GM12878 (cell line): ENCODE measurements around the gene ZBTB18. TPM values are rescaled to one million over a fixed set of nuclear protein-coding genes. Genes with fewer than 3 reads are reported as not detected.

Experiments used
- ATAC-seq: fragments of 200-7000 bp; cut with Tn5 transposase; 3 replicates; pipeline ENCODE4 v1.9.1; 2020; ENCODE audit warnings: mild to moderate bottlenecking, moderate library complexity
- Bru-seq: library from RNA; stranded (reverse); fragments of 400-500 nt; gene quantifications from one replicate; lab custom pipeline; 2021; lab: Mats Ljungman, UMichigan
- BruChase-seq, 2 experiments: library from RNA; stranded (reverse); fragments of 400-500 nt; gene quantifications; one replicate each; lab custom pipeline; 2021; lab: Mats Ljungman, UMichigan
- BruUV-seq: library from RNA; stranded (reverse); fragments of 400-500 nt; replicated peaks from 2 replicates; lab custom pipeline; 2021; lab: Mats Ljungman, UMichigan
- CTCF ChIA-PET: fragments of 300-600 bp; sonication (Branson Sonifier 250); formaldehyde crosslinking; extraction: SDS; loops from one replicate; lab custom pipeline; 2021; ENCODE audit warnings: inconsistent platforms; lab: Yijun Ruan, JAX
- POLR2A ChIA-PET: fragments of 350-600 bp; formaldehyde crosslinking; extraction: SDS; loops from one replicate; lab custom pipeline; 2021; ENCODE audit warnings: inconsistent platforms; lab: Charles Lee
- RAD21 ChIA-PET: fragments of 300-600 bp; sonication (Branson Sonifier 250); formaldehyde crosslinking; loops from one replicate; lab custom pipeline; 2023; ENCODE audit warnings: antibody characterized with exemption; ENCODE audit not compliant: unreplicated experiment; lab: Charles Lee
- SMC1A ChIA-PET: fragments of 300-600 bp; sonication (Branson Sonifier 250); formaldehyde crosslinking; loops from one replicate; lab custom pipeline; 2023; ENCODE audit not compliant: unreplicated experiment, uncharacterized antibody; lab: Charles Lee
- DNase-seq: peaks from one replicate; pipeline ENCODE4 v3.0.0-alpha.2; 2011; ENCODE audit warnings: low read depth, low spot score
- FAIRE-seq: peaks from 3 replicates; lab custom pipeline; 2011; peaks lifted over from hg19 to GRCh38; lab: Jason Lieb, UNC
- H2AFZ ChIP-seq: 2 replicates; pipeline ENCODE4 v1.6.0; 2011; ENCODE audit warnings: low read depth, low read length, control low read depth; ENCODE audit not compliant: control insufficient read depth
- H3K27ac ChIP-seq: 2 replicates; pipeline ENCODE4 v1.5.1; 2011; ENCODE audit warnings: control low read depth; ENCODE audit not compliant: control insufficient read depth, insufficient read depth
- H3K27me3 ChIP-seq, 2 experiments: replicated peaks in 1 of 2; 2 replicates each; pipeline versions ENCODE4 v1.6.0 to v1.6.1; 2011; ENCODE audit warnings: low read length in 1 of 2; ENCODE audit not compliant: control insufficient read depth in 2 of 2, insufficient read depth in 2 of 2
- H3K36me3 ChIP-seq, 2 experiments: 2 replicates each; pipeline ENCODE4 v1.5.1; 2011; ENCODE audit warnings: low read length in 1 of 2; ENCODE audit not compliant: control insufficient read depth in 2 of 2, insufficient read depth in 2 of 2
- H3K4me1 ChIP-seq: 2 replicates; pipeline ENCODE4 v1.6.1; 2011; ENCODE audit warnings: mild to moderate bottlenecking, low read length, moderate library complexity, mixed read lengths; ENCODE audit not compliant: control insufficient read depth, insufficient read depth
- H3K4me2 ChIP-seq: 2 replicates; pipeline ENCODE4 v1.6.0; 2011; ENCODE audit warnings: control low read depth; ENCODE audit not compliant: control insufficient read depth, insufficient read depth
- H3K4me3 ChIP-seq: fragments of 200-600 bp; sonication (generic); 2 replicates; pipeline ENCODE4 v1.5.1; 2016
- H3K79me2 ChIP-seq: 2 replicates; pipeline ENCODE4 v1.6.0; 2011; ENCODE audit warnings: low read length; ENCODE audit not compliant: control insufficient read depth, insufficient read depth
- H3K9ac ChIP-seq: 2 replicates; pipeline ENCODE4 v1.8.0; 2011; ENCODE audit warnings: low read length, control low read depth, mixed read lengths; ENCODE audit not compliant: control insufficient read depth, insufficient read depth
- H3K9me3 ChIP-seq: replicated peaks from 3 replicates; pipeline ENCODE4 v1.5.1; 2011; ENCODE audit warnings: mild to moderate bottlenecking, low read length; ENCODE audit not compliant: control insufficient read depth, insufficient read depth
- H4K20me1 ChIP-seq: 2 replicates; pipeline ENCODE4 v1.6.0; 2011; ENCODE audit not compliant: control insufficient read depth, insufficient read depth
- CREB1 ChIP-seq: IDR thresholded peaks from 2 replicates; pipeline ENCODE4 v1.6.1; 2012; ENCODE audit warnings: low read depth, mild to moderate bottlenecking, inconsistent platforms
- EGR1 ChIP-seq, 2 experiments: IDR thresholded peaks; 1 replicate in 1 of 2; 2 replicates in 1 of 2; pipeline ENCODE4 v1.6.1; 2011 to 2012; ENCODE audit warnings: low read depth in 2 of 2, low read length in 2 of 2, borderline replicate concordance in 1 of 2, mild to moderate bottlenecking in 1 of 2, moderate library complexity in 1 of 2
- KLF5 ChIP-seq: fragments of 450-650 bp; IDR thresholded peaks from 2 replicates; pipeline ENCODE4 v1.6.1; 2014; ENCODE audit warnings: mild to moderate bottlenecking; ENCODE audit not compliant: partially characterized antibody
- SUZ12 ChIP-seq: fragments of 200-600 bp; sonication (generic); IDR thresholded peaks from one replicate; pipeline ENCODE4 v1.6.1; 2018; ENCODE audit warnings: antibody characterized with exemption, mild to moderate bottlenecking; ENCODE audit not compliant: unreplicated experiment
- WGBS: methylation state at CpG from one replicate; pipeline ENCODE4 v1.1.6; 2016; ENCODE audit warnings: low lambda C conversion rate; ENCODE audit not compliant: insufficient replicate concordance, insufficient coverage; ENCODE audit errors: missing lambda C conversion rate; 5-methylcytosine and 5-hydroxymethylcytosine counted together
- in situ Hi-C: fragments of 300-500 bp; cut with MboI; formaldehyde crosslinking; loops from 9 replicates; pipeline ENCODE4 v1.14.3; 2018; ENCODE audit warnings: mixed read lengths
- intact Hi-C: fragments of 100-400 bp; cut with micrococcal nuclease; formaldehyde crosslinking; loops from one replicate; pipeline ENCODE4 v1.14.2; 2022; ENCODE audit not compliant: unreplicated experiment
- long read RNA-seq, 2 experiments: library from polyadenylated mRNA; unstranded; transcript quantifications; one replicate each; pipeline ENCODE4 v2.0.0, GENCODE V29; 2019 to 2020
- polyA minus RNA-seq, 3 experiments: library from RNA; depleted of rRNA, polyadenylated mRNA; stranded (reverse); fragments of >200 nt; gene quantifications; 2 replicates each; pipeline ENCODE4 v1.2.3, GENCODE V29; 2011
- polyA plus RNA-seq, 11 experiments: library from polyadenylated mRNA; depleted of rRNA in 4 of 11; unstranded in 6 of 11; stranded (reverse) in 5 of 11; fragments of >200 nt; fragmentation: Nextera tagmentation in 4 of 11; fragmentation: Illumina TruSeq in 1 of 11; extraction: Ambion mirVana in 4 of 11; extraction: Trizol in 1 of 11; gene quantifications; 1 replicate in 1 of 11; 2 replicates in 10 of 11; pipeline versions ENCODE4 v1.2.1 to v1.2.3, GENCODE V29; 2011 to 2016; ENCODE audit warnings: inconsistent platforms in 2 of 11, missing spikeins in 2 of 11, low read depth in 1 of 11
- total RNA-seq, 4 experiments: library from RNA; depleted of rRNA in 3 of 4; stranded (reverse); fragments of >200 nt in 3 of 4; fragmentation: Illumina TruSeq in 1 of 4; extraction: Trizol in 1 of 4; gene quantifications; 2 replicates each; pipeline versions ENCODE4 v1.2.1 to v1.2.3, GENCODE V29; 2013 to 2021

The ZBTB18 gene
- total RNA-seq (2013; cell fraction: nucleolus; rRNA removed): 9.2 and 9.4 TPM in 2 replicates
- total RNA-seq (2014; rRNA removed) (6.8 and 7.8 TPM in 2 replicates), total RNA-seq (2014; rRNA removed; fragmentation: Illumina TruSeq; extraction: Trizol) (5.7 and 5.8 TPM in 2 replicates), total RNA-seq (2021) (7.8 and 8.5 TPM in 2 replicates), polyA plus RNA-seq (2011; rRNA removed) (8.6 and 10.4 TPM in 2 replicates), polyA plus RNA-seq (2014; fragmentation: Illumina TruSeq; extraction: Trizol) (6.5 and 6.8 TPM in 2 replicates), polyA plus RNA-seq (2014; fragmentation: Nextera tagmentation; extraction: Ambion mirVana) (1 to 10 TPM in 1 of 2 experiments, under 1 TPM in 1; 0.98 to 1.3 TPM), polyA plus RNA-seq (2014; rRNA removed) (5.9 and 6.7 TPM in 2 replicates), polyA plus RNA-seq (2016; fragmentation: Nextera tagmentation; extraction: Ambion mirVana) (under 1 TPM; 0.27 to 0.37 TPM), polyA minus RNA-seq (2011; rRNA and poly(A)+ RNA removed) (9.8 and 11.1 TPM in 2 replicates), Bru-seq, nascent RNA (percentile 80 among the genes with signal in this experiment), BruChase-seq, experiment 1, labeled RNA remaining after a 6-hour chase (percentile 87 among the genes with signal in this experiment), BruChase-seq, experiment 2, labeled RNA remaining after a 2-hour chase (percentile 94 among the genes with signal in this experiment)
- polyA plus RNA-seq (2011; ENCODE audit: low read depth): 4.7 TPM
- polyA plus RNA-seq (2011; cell fraction: cytosol; rRNA removed): 5.3 and 6.4 TPM in 2 replicates
- 17.4 and 21.7 TPM in 2 replicates for polyA plus RNA-seq (2011; cell fraction: nucleus; rRNA removed)
- polyA plus RNA-seq (2012): 8.1 and 8.5 TPM in 2 replicates
- polyA minus RNA-seq (2011; cell fraction: cytosol; rRNA and poly(A)+ RNA removed): 4.0 and 4.4 TPM in 2 replicates
- polyA minus RNA-seq (2011; cell fraction: nucleus; rRNA and poly(A)+ RNA removed): 4.7 and 8.8 TPM in 2 replicates
- long read RNA-seq, experiment 1: 0 reads
- long read RNA-seq, experiment 2: 0 reads

DNA sequence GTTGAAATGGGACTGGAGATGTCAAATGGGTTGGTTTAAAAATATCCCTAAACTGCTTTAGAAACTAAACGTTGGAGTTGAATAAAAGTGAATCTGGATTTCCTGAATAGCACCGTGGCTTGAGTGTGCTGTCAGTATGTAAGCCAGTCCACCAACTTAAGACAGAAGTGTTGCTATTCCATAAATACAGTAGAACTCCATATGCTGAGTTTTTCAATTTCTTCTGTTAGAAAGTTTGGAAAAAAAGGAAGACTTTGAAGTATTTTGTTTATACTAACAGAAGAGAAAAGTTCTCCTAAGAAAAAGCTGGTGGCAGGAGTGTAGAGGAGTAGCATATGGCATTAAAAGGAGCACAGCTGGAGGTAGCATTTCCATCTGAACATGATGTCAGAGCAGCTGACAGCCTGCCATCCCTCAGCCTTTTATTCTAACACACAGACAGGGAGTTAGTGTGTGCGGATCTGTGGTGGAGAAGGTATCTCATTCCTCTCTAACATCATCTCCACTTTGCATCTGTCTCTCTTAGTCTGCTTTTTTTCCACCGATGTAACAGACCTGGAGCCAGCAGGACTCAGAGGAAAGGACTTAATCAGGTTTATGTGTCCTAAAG lies at the start of gene ZBTB18:
Gene ZBTB18, plus strand, starts transcription at position 449 of the 610 bp plus-strand sequence. Its CDS starts 149 bp downstream, at position 598.
- Histone ChIP-seq H3K79me2 (peaks cover 33% of the 10 kb centered on the region), H3K9me3 (no peaks in the 10 kb centered on the region), H3K4me2 (peak within 1 kb of the TSS; percentile 92), H3K36me3 (peaks cover 0 to 4% of the 10 kb centered on the region in 2 experiments; a peak in 2 of 4 replicates), H3K4me3 (peak within 1 kb of the TSS; percentile 85), H4K20me1 (no peaks in the 10 kb centered on the region), H3K9ac (peak within 1 kb of the TSS; percentile 82), H3K4me1 (peaks cover 23% of the 10 kb centered on the region), H2AFZ (peak within 1 kb of the TSS; percentile 62; the same call in 1 of the 2 replicates), H3K27ac (peak within 1 kb of the TSS; percentile 82), H3K27me3 (no peaks in the 10 kb centered on the region)
- ChIA-PET SMC1A (interaction anchor here (1.0 to 4.8 kb wide), 4 partner anchors 12 to 160 kb away, joined by 3 to 45 read pairs (median 4); no protein-coding TSS in a partner anchor), RAD21 (interaction anchor here (1.4 to 2.8 kb wide), 3 partner anchors 9 to 24 kb away, joined by 3 to 10 read pairs (median 6); no protein-coding TSS in a partner anchor), CTCF (interaction anchor here (0.8 to 1.7 kb wide), 3 partner anchors 9 to 707 kb away, joined by 3 to 6 read pairs (median 3); no protein-coding TSS in a partner anchor), POLR2A (interaction anchor here (1.0 to 2.9 kb wide), 3 partner anchors 10 to 24 kb away, joined by 3 to 11 read pairs (median 8); no protein-coding TSS in a partner anchor)
- ATAC-seq: no peak
- no TSS peak for BruUV-seq
- in situ Hi-C loops (no loop called here), intact Hi-C loops (loop anchor here (5.0 kb wide), 1 partner anchor 246 kb away; no protein-coding TSS in a partner anchor)
- no peak for DNase-seq
- TF ChIP-seq EGR1 (IDR thresholded peaks at IDR 0.05; ENCODE audit: borderline replicate concordance in 1 of 2, low read depth in 2 of 2, low read length in 2 of 2) (no peak), CREB1 (no peak), KLF5 (no peak), SUZ12 (no peak)
- WGBS: 32% methylated on average over 4 of the region's 4 CpGs
- FAIRE-seq: peak; percentile 92
